Smooth muscle cell (in vitro differentiated cells): ENCODE measurements around the gene MICAL2. TPM values are rescaled to one million over a fixed set of nuclear protein-coding genes. Genes with fewer than 3 reads are reported as not detected.

Experiments used
- DNase-seq: peaks from one replicate; lab custom pipeline; 2025; ENCODE audit not compliant: unreplicated experiment; lab: John Stamatoyannopoulos, UW
- H2AFZ ChIP-seq: fragments of 200-600 bp; sonication (generic); 2 replicates; pipeline ENCODE4 v1.6.0; 2016; ENCODE audit warnings: antibody characterized with exemption, low read depth, mild to moderate bottlenecking
- H3F3A ChIP-seq: fragments of 200-600 bp; sonication (generic); 2 replicates; pipeline ENCODE4 v1.6.0; 2017; ENCODE audit warnings: antibody characterized with exemption, low read depth
- H3K27ac ChIP-seq: fragments of 200-600 bp; sonication (generic); 2 replicates; pipeline ENCODE4 v1.5.1; 2016; ENCODE audit warnings: low read depth, mild to moderate bottlenecking
- H3K27me3 ChIP-seq: fragments of 200-600 bp; sonication (generic); 2 replicates; pipeline ENCODE4 v1.6.1; 2016; ENCODE audit warnings: low read depth, mild to moderate bottlenecking
- H3K36me3 ChIP-seq: fragments of 200-600 bp; sonication (generic); 2 replicates; pipeline ENCODE4 v1.5.1; 2016; ENCODE audit warnings: low read depth
- H3K4me1 ChIP-seq: fragments of 200-600 bp; sonication (generic); 2 replicates; pipeline ENCODE4 v1.5.1; 2016; ENCODE audit warnings: low read depth
- H3K4me2 ChIP-seq: fragments of 200-600 bp; sonication (generic); 2 replicates; pipeline ENCODE4 v1.6.0; 2016; ENCODE audit warnings: mild to moderate bottlenecking
- H3K4me3 ChIP-seq: fragments of 200-600 bp; sonication (generic); 2 replicates; pipeline ENCODE4 v1.5.1; 2016; ENCODE audit warnings: mild to moderate bottlenecking
- H3K79me2 ChIP-seq: fragments of 200-600 bp; sonication (generic); 2 replicates; pipeline ENCODE4 v1.6.0; 2016; ENCODE audit warnings: low read depth, mild to moderate bottlenecking
- H3K9ac ChIP-seq: fragments of 200-600 bp; sonication (generic); 2 replicates; pipeline ENCODE4 v1.6.0; 2016; ENCODE audit warnings: low read depth
- H3K9me3 ChIP-seq: fragments of 200-600 bp; sonication (generic); replicated peaks from 2 replicates; pipeline ENCODE4 v1.5.1; 2016; ENCODE audit warnings: low read depth
- H4K20me1 ChIP-seq: fragments of 200-600 bp; sonication (generic); 2 replicates; pipeline ENCODE4 v1.6.0; 2016; ENCODE audit warnings: low read depth
- WGBS: methylation state at CpG from one replicate; pipeline ENCODE4 v1.1.7; 2016; ENCODE audit warnings: low lambda C conversion rate; 5-methylcytosine and 5-hydroxymethylcytosine counted together
- polyA plus RNA-seq: library from polyadenylated mRNA; unstranded; fragments of >200 nt; fragmentation: Nextera tagmentation; extraction: Ambion mirVana; gene quantifications from 2 replicates; pipeline ENCODE4 v1.2.1, GENCODE V29; 2016
- total RNA-seq: library from RNA; depleted of rRNA; stranded (reverse); fragments of >200 nt; gene quantifications from 2 replicates; pipeline ENCODE4 v1.2.3, GENCODE V29; 2014
- TF ChIP-seq, protein P1 (sequence below): fragments of 200-600 bp; sonication (generic); IDR thresholded peaks from 2 replicates; pipeline ENCODE4 v1.5.1; 2017; ENCODE audit warnings: borderline replicate concordance, mild to moderate bottlenecking, antibody characterized with exemption; ENCODE audit not compliant: insufficient read depth, poor library complexity, severe bottlenecking

MICAL2 gene
- total and polyA plus RNA-seq, 2 experiments from 2014 or later, result 161 to 287 TPM

GRCh38 chr11:12278766-12279671, 168.6 kb downstream of the MICAL2 start:
- WGBS, result 94% methylated on average over 13 of the region's 13 CpGs
- no peaks in the 10 kb centered on the region for H4K20me1 ChIP-seq
- H3K4me1 ChIP-seq, result peaks cover 26% of the 10 kb centered on the region
- no peaks in the 10 kb centered on the region for H3K9me3 ChIP-seq
- no peak overlapping the region for H3K9ac ChIP-seq
- H3K4me3 ChIP-seq, result no peak overlapping the region
- H3K27ac ChIP-seq, result peak overlapping the region; percentile 99
- DNase-seq, result no peak
- H3K4me2 ChIP-seq, result no peak overlapping the region
- H3F3A ChIP-seq, result peaks cover 4% of the 10 kb centered on the region
- peaks cover 14% of the 10 kb centered on the region for H3K79me2 ChIP-seq
- H2AFZ ChIP-seq, result no peak overlapping the region
- H3K36me3 ChIP-seq, result no peaks in the 10 kb centered on the region
- H3K27me3 ChIP-seq, result no peaks in the 10 kb centered on the region
- TF ChIP-seq, protein P1, sequence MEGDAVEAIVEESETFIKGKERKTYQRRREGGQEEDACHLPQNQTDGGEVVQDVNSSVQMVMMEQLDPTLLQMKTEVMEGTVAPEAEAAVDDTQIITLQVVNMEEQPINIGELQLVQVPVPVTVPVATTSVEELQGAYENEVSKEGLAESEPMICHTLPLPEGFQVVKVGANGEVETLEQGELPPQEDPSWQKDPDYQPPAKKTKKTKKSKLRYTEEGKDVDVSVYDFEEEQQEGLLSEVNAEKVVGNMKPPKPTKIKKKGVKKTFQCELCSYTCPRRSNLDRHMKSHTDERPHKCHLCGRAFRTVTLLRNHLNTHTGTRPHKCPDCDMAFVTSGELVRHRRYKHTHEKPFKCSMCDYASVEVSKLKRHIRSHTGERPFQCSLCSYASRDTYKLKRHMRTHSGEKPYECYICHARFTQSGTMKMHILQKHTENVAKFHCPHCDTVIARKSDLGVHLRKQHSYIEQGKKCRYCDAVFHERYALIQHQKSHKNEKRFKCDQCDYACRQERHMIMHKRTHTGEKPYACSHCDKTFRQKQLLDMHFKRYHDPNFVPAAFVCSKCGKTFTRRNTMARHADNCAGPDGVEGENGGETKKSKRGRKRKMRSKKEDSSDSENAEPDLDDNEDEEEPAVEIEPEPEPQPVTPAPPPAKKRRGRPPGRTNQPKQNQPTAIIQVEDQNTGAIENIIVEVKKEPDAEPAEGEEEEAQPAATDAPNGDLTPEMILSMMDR, result no peak

- H3K27ac ChIP-seq, result peak overlapping the region; percentile 99
- H3K4me3 ChIP-seq, result no peak overlapping the region
- peaks cover 30% of the 10 kb centered on the region for H3K4me1 ChIP-seq
- H3K9ac ChIP-seq, result peak overlapping the region; percentile 31
- H3K36me3 ChIP-seq, result no peaks in the 10 kb centered on the region
- DNase-seq, result no peak
- no peak overlapping the region for H3K4me2 ChIP-seq
- TF ChIP-seq, protein P1, result no peak
- WGBS, result 92% methylated on average over 4 of the region's 4 CpGs
- H4K20me1 ChIP-seq, result no peaks in the 10 kb centered on the region
- H3K27me3 ChIP-seq, result no peaks in the 10 kb centered on the region
- peaks cover 14% of the 10 kb centered on the region for H3K79me2 ChIP-seq
- H3K9me3 ChIP-seq, result no peaks in the 10 kb centered on the region
- H3F3A ChIP-seq, result peaks cover 11% of the 10 kb centered on the region
- H2AFZ ChIP-seq, result no peak overlapping the region
These were observed 169.3 kb downstream of the MICAL2 start for GRCh38 chr11:12279672-12280108.

GRCh38 chr11:12280199-12280837, 169.9 kb downstream of the MICAL2 start:
- Histone ChIP-seq H3K36me3 (no peaks in the 10 kb centered on the region), H3K4me1 (peaks cover 27% of the 10 kb centered on the region), H3F3A (peaks cover 11% of the 10 kb centered on the region), H3K9ac (peak overlapping the region; percentile 31), H3K79me2 (peaks cover 14% of the 10 kb centered on the region), H3K9me3 (no peaks in the 10 kb centered on the region), H3K27ac (peak overlapping the region; percentile 99), H4K20me1 (no peaks in the 10 kb centered on the region), H3K4me2 (peak overlapping the region; percentile 75), H2AFZ (no peak overlapping the region), H3K4me3 (no peak overlapping the region), H3K27me3 (no peaks in the 10 kb centered on the region)
- TF ChIP-seq, protein P1, result no peak
- DNase-seq, result no peak
- WGBS, result 89% methylated on average over 4 of the region's 4 CpGs
